ENCODE data around the gene FIGN.

DNA sequence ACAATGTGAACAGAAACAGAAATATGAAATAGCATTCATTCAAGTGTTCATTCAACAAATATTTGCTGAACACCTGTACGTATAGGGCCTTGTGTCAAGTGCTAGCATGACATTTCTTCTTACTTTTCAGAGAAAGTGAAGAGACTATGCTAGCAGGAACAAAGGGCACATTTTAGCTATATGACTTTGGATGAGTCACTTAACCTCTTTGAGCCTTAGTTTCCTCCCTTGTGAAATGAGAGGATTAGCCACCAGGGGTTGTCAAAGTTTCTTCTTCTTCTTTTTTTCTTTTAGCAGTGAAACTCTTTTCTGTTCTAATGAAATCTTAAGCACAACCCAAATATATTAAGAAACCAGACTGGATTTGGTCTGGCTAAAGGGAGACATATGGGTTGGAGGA, 53.1 kb downstream of the FIGN start:
- TF ChIP-seq, protein P1, sequence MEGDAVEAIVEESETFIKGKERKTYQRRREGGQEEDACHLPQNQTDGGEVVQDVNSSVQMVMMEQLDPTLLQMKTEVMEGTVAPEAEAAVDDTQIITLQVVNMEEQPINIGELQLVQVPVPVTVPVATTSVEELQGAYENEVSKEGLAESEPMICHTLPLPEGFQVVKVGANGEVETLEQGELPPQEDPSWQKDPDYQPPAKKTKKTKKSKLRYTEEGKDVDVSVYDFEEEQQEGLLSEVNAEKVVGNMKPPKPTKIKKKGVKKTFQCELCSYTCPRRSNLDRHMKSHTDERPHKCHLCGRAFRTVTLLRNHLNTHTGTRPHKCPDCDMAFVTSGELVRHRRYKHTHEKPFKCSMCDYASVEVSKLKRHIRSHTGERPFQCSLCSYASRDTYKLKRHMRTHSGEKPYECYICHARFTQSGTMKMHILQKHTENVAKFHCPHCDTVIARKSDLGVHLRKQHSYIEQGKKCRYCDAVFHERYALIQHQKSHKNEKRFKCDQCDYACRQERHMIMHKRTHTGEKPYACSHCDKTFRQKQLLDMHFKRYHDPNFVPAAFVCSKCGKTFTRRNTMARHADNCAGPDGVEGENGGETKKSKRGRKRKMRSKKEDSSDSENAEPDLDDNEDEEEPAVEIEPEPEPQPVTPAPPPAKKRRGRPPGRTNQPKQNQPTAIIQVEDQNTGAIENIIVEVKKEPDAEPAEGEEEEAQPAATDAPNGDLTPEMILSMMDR (IDR thresholded peaks at IDR 0.05; ENCODE audit: low read length), result no peak
- TF ChIP-seq EZH2 (IDR thresholded peaks at IDR 0.05; ENCODE audit: borderline replicate concordance, low read length), result no peak
